K562 (cell line): ENCODE results near the gene LLCFC1. TPM values are rescaled to one million over a fixed set of nuclear protein-coding genes. Genes with fewer than 3 reads are reported as not detected.

Source experiments
- ADNP ChIP-seq: fragments of 200-800 bp; sonication (Bioruptor generic); IDR thresholded peaks from 2 replicates; pipeline ENCODE4 v1.6.1; 2016; ENCODE audit warnings: missing genetic modification characterization, missing compliant biosample characterization
- BCOR ChIP-seq: fragments of 450-650 bp; IDR thresholded peaks from 2 replicates; pipeline ENCODE4 v1.6.1; 2016
- EHMT2 ChIP-seq: fragments of 450-650 bp; IDR thresholded peaks from 2 replicates; pipeline ENCODE4 v1.6.1; 2018; ENCODE audit warnings: antibody characterized with exemption
- EP300 ChIP-seq: IDR thresholded peaks from 2 replicates; pipeline ENCODE4 v1.6.1; 2012; ENCODE audit warnings: low read length, improper control_type of control experiment
- FOXK2 ChIP-seq, 2 experiments: fragments of 450-650 bp; IDR thresholded peaks in 1 of 2; conservative IDR thresholded peaks in 1 of 2; 2 replicates each; pipeline ENCODE4 v1.6.1; 2016; ENCODE audit warnings: low read depth in 2 of 2, mild to moderate bottlenecking in 1 of 2
- FOXM1 ChIP-seq, 2 experiments: fragments of 450-650 bp in 1 of 2; sonication (generic) in 1 of 2; formaldehyde crosslinking in 1 of 2; IDR thresholded peaks; 2 replicates each; pipeline versions ENCODE4 v1.6.1 to v1.9.0; 2017 to 2022; ENCODE audit warnings: low read depth in 2 of 2, mild to moderate bottlenecking in 2 of 2, missing genetic modification reagents in 1 of 2, moderate library complexity in 1 of 2
- FOXP4 ChIP-seq: sonication (generic); formaldehyde crosslinking; IDR thresholded peaks from 2 replicates; pipeline ENCODE4 v1.8.0; 2022; ENCODE audit warnings: mild to moderate bottlenecking, missing genetic modification reagents, borderline replicate concordance
- HDAC1 ChIP-seq, 2 experiments: fragments of 450-650 bp; IDR thresholded peaks; 2 replicates each; pipeline ENCODE4 v1.6.1; 2016 to 2017; ENCODE audit warnings: inconsistent platforms in 1 of 2, mild to moderate bottlenecking in 1 of 2, moderate library complexity in 1 of 2
- JUN ChIP-seq, 2 experiments: sonication (generic) in 1 of 2; formaldehyde crosslinking in 1 of 2; IDR thresholded peaks; 2 replicates each; pipeline versions ENCODE4 v1.6.1 to v1.8.0; 2012 to 2022; ENCODE audit warnings: borderline replicate concordance in 2 of 2, mild to moderate bottlenecking in 2 of 2, improper control_type of control experiment in 1 of 2, low read depth in 1 of 2, low read length in 1 of 2, missing genetic modification reagents in 1 of 2
- JUNB ChIP-seq: fragments of 450-650 bp; formaldehyde crosslinking; conservative IDR thresholded peaks from 2 replicates; pipeline ENCODE4 v1.4.0; 2020; ENCODE audit warnings: mild to moderate bottlenecking
- NCOR1 ChIP-seq: fragments of 450-650 bp; IDR thresholded peaks from 2 replicates; pipeline ENCODE4 v1.6.1; 2016; ENCODE audit warnings: mild to moderate bottlenecking, moderate library complexity
- NFE2 ChIP-seq: IDR thresholded peaks from 2 replicates; pipeline ENCODE4 v1.6.1; 2014; ENCODE audit warnings: antibody characterized with exemption, low read depth
- NFIC ChIP-seq: fragments of 450-650 bp; IDR thresholded peaks from 2 replicates; pipeline ENCODE4 v1.6.1; 2017; ENCODE audit warnings: mild to moderate bottlenecking, inconsistent platforms
- SMARCA4 ChIP-seq: fragments of 450-650 bp; IDR thresholded peaks from 2 replicates; pipeline ENCODE4 v1.6.1; 2016
- SMARCC2 ChIP-seq: fragments of 450-650 bp; IDR thresholded peaks from 2 replicates; pipeline ENCODE4 v1.6.1; 2017; ENCODE audit warnings: antibody characterized with exemption, moderate library complexity, mild to moderate bottlenecking, low read depth
- SOX6 ChIP-seq: fragments of 450-650 bp; IDR thresholded peaks from 2 replicates; pipeline ENCODE4 v1.6.1; 2014; ENCODE audit warnings: mild to moderate bottlenecking
- SPI1 ChIP-seq: IDR thresholded peaks from 2 replicates; pipeline ENCODE4 v1.6.1; 2011; ENCODE audit warnings: low read depth, low read length, control low read depth, borderline replicate concordance
- TCF7L2 ChIP-seq: fragments of 150-350 bp; IDR thresholded peaks from 2 replicates; pipeline ENCODE4 v1.6.1; 2016; ENCODE audit warnings: low read depth, mild to moderate bottlenecking, low read length, moderate library complexity
- TEAD4 ChIP-seq, 2 experiments: sonication (generic) in 1 of 2; formaldehyde crosslinking in 1 of 2; IDR thresholded peaks; 2 replicates each; pipeline versions ENCODE4 v1.6.1 to v1.8.0; 2012 to 2022; ENCODE audit warnings: borderline replicate concordance in 1 of 2, inconsistent platforms in 1 of 2, low read length in 1 of 2, mild to moderate bottlenecking in 1 of 2, missing genetic modification reagents in 1 of 2
- TRIM28 ChIP-seq: fragments of 450-650 bp; IDR thresholded peaks from 2 replicates; pipeline ENCODE4 v1.6.1; 2017
- polyA plus RNA-seq, 8 experiments: library from polyadenylated mRNA; depleted of rRNA in 4 of 8; stranded (reverse) in 5 of 8; unstranded in 3 of 8; fragments of >200 nt; fragmentation: Nextera tagmentation in 2 of 8; fragmentation: Illumina TruSeq in 1 of 8; extraction: Ambion mirVana in 2 of 8; extraction: Trizol in 1 of 8; gene quantifications; 2 replicates each; pipeline versions ENCODE4 v1.2.1 to v1.2.3, GENCODE V29; 2011 to 2014; ENCODE audit warnings: inconsistent platforms in 1 of 8, missing spikeins in 1 of 8
- total RNA-seq, 7 experiments: library from RNA; depleted of rRNA in 6 of 7; stranded (reverse); fragments of >200 nt in 6 of 7; fragmentation: Illumina TruSeq in 2 of 7; extraction: Trizol in 2 of 7; gene quantifications; 2 replicates each; pipeline versions ENCODE4 v1.2.1 to v1.2.3, GENCODE V29; 2011 to 2021; ENCODE audit warnings: low replicate concordance in 1 of 7
- TF ChIP-seq, protein P1 (sequence below): IDR thresholded peaks from 2 replicates; pipeline ENCODE4 v1.6.1; 2014; ENCODE audit warnings: antibody characterized with exemption

The LLCFC1 gene
- total and polyA plus RNA-seq, 9 of the 15 experiments (the other 6 are each of a cell fraction or from before 2014, with no cell fraction given), result not detected

DNA sequence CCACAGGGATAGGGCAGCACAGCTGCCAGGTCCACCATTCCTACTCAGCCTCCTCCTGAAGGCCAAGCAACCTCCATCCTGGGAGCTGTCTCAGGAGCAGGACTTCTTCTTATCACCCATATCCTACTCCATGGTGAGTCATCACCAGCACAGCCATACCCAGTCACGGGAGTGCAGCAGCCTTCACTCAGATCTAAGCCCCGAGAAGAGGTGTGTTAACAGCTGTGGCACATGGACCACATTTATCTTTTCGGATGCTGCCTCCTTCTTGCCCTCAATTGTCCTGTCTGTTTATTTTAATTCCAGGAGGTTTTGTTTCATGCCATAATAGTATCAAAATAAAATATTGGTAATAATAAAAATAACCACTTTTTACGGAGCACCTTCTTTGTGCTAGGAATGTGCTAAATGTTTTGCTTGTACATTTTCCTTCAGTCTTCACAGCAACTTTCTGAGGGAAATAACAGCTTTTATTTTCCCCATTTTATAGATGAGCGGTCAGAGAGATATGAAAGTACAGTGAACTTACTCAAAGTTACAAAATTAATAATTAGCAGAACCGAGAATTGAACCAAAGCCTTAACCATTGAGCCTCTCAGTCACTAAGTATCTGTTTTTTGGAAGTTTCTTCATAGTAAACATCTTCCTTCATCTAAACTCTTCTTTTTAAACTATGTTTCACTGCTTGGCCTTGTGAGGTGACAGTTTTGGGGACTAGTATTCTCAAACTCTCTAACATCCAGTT lies 25.4 kb downstream of the LLCFC1 start (continued):
- TF ChIP-seq TEAD4 (IDR thresholded peaks at IDR 0.05; ENCODE audit: low read length) (peak; percentile 52), TEAD4 (CRISPR knock-in tag; IDR thresholded peaks at IDR 0.05; ENCODE audit: borderline replicate concordance) (no peak), NCOR1 (0 out of 2 replicates have a peak, but pooled peaks have one; percentile 51), SPI1 (peak; percentile 88), FOXM1 (IDR thresholded peaks at IDR 0.05; ENCODE audit: low read depth) (no peak), FOXM1 (CRISPR knock-in tag; IDR thresholded peaks at IDR 0.05; ENCODE audit: low read depth) (0 out of 2 replicates have a peak, but pooled peaks have one; percentile 66), FOXK2 (conservative IDR thresholded peaks at IDR 0.05 in 1 of 2, IDR thresholded peaks at IDR 0.05 in 1 of 2; ENCODE audit: low read depth in 2 of 2) (peak in 1 of 2 experiments; percentile 32; a peak in 1 of 4 replicates), JUNB (CRISPR knock-in tag) (peak; percentile 92), JUN (IDR thresholded peaks at IDR 0.05; ENCODE audit: borderline replicate concordance, low read depth, low read length) (peak; percentile 99), JUN (CRISPR knock-in tag; IDR thresholded peaks at IDR 0.05; ENCODE audit: borderline replicate concordance) (no peak; the same call in 1 of the 2 replicates), EP300 (peak; percentile 66; the same call in 1 of the 2 replicates), HDAC1 (IDR thresholded peaks at IDR 0.05) (peak in 1 of 2 experiments; percentile 78; a peak in 2 of 4 replicates), SMARCA4 (peak; percentile 94), NFE2 (peak; percentile 74), TCF7L2 (no peak), ADNP (0 out of 2 replicates have a peak, but pooled peaks have one; percentile 23), SOX6 (peak; percentile 49), SMARCC2 (peak; percentile 72; the same call in 1 of the 2 replicates), BCOR (0 out of 2 replicates have a peak, but pooled peaks have one; percentile 25), FOXP4 (no peak), TRIM28 (peak; percentile 39; the same call in 1 of the 2 replicates), NFIC (peak; percentile 22; the same call in 1 of the 2 replicates), EHMT2 (peak; percentile 81; the same call in 1 of the 2 replicates)
- TF ChIP-seq, protein P1, sequence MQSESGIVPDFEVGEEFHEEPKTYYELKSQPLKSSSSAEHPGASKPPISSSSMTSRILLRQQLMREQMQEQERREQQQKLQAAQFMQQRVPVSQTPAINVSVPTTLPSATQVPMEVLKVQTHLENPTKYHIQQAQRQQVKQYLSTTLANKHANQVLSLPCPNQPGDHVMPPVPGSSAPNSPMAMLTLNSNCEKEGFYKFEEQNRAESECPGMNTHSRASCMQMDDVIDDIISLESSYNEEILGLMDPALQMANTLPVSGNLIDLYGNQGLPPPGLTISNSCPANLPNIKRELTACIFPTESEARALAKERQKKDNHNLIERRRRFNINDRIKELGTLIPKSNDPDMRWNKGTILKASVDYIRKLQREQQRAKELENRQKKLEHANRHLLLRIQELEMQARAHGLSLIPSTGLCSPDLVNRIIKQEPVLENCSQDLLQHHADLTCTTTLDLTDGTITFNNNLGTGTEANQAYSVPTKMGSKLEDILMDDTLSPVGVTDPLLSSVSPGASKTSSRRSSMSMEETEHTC, result peak; percentile 87
